MM.1S (cell line): ENCODE results near the gene ADARB2.

Experiments
- DNase-seq: peaks from one replicate; pipeline ENCODE4 v3.0.0-alpha.2; 2015
- H2AFZ ChIP-seq: fragments of 300-600 bp; sonication (generic); 2 replicates; pipeline ENCODE4 v1.6.0; 2016; ENCODE audit warnings: antibody characterized with exemption, low read length
- H3F3A ChIP-seq: fragments of 300-600 bp; sonication (generic); 2 replicates; pipeline ENCODE4 v1.6.1; 2016; ENCODE audit warnings: mild to moderate bottlenecking, antibody characterized with exemption, low read length, moderate library complexity, mixed read lengths; ENCODE audit not compliant: insufficient read depth
- H3K27ac ChIP-seq: fragments of 300-600 bp; sonication (generic); 2 replicates; pipeline ENCODE4 v1.5.1; 2016; ENCODE audit warnings: mild to moderate bottlenecking, low read length
- H3K27me3 ChIP-seq: fragments of 300-600 bp; sonication (generic); replicated peaks from 2 replicates; pipeline ENCODE4 v1.6.0; 2016; ENCODE audit warnings: low read length; ENCODE audit not compliant: insufficient read depth
- H3K36me3 ChIP-seq: fragments of 300-600 bp; sonication (generic); replicated peaks from 2 replicates; pipeline ENCODE4 v1.6.1; 2016; ENCODE audit warnings: mild to moderate bottlenecking, low read length, mixed read lengths; ENCODE audit not compliant: insufficient read depth
- H3K4me1 ChIP-seq: fragments of 300-600 bp; sonication (generic); 2 replicates; pipeline ENCODE4 v1.6.1; 2016; ENCODE audit warnings: low read length, mixed read lengths
- H3K4me2 ChIP-seq: fragments of 300-600 bp; sonication (generic); 2 replicates; pipeline ENCODE4 v1.6.0; 2016; ENCODE audit warnings: low read depth, low read length
- H3K4me3 ChIP-seq: fragments of 300-600 bp; sonication (generic); 2 replicates; pipeline ENCODE4 v1.5.1; 2016; ENCODE audit warnings: low read length, mixed read lengths
- H3K79me2 ChIP-seq: fragments of 300-600 bp; sonication (generic); 2 replicates; pipeline ENCODE4 v1.6.1; 2016; ENCODE audit warnings: mixed run types, low read length, mixed read lengths
- H3K9ac ChIP-seq: fragments of 300-600 bp; sonication (generic); 2 replicates; pipeline ENCODE4 v1.6.1; 2016; ENCODE audit warnings: low read length, mixed read lengths
- H3K9me2 ChIP-seq: fragments of 300-600 bp; sonication (generic); replicated peaks from 2 replicates; pipeline ENCODE4 v1.6.1; 2016; ENCODE audit warnings: mild to moderate bottlenecking, low read length, mixed read lengths; ENCODE audit not compliant: insufficient read depth
- H3K9me3 ChIP-seq: fragments of 300-600 bp; sonication (generic); replicated peaks from 2 replicates; pipeline ENCODE4 v1.6.1; 2016; ENCODE audit warnings: mild to moderate bottlenecking, low read length, mixed read lengths; ENCODE audit not compliant: insufficient read depth
- H4K20me1 ChIP-seq: fragments of 300-600 bp; sonication (generic); 2 replicates; pipeline ENCODE4 v1.6.1; 2016; ENCODE audit warnings: mild to moderate bottlenecking, low read length, moderate library complexity, mixed read lengths; ENCODE audit not compliant: insufficient read depth
- EZH2 ChIP-seq: fragments of 300-600 bp; sonication (generic); optimal IDR thresholded peaks from 2 replicates; pipeline ENCODE3; 2017; ENCODE audit warnings: low read depth, mild to moderate bottlenecking, antibody characterized with exemption, low read length, mixed read lengths
- EZH2phosphoT487 ChIP-seq: fragments of 300-600 bp; sonication (generic); IDR thresholded peaks from 2 replicates; pipeline ENCODE4 v1.6.1; 2018; ENCODE audit warnings: antibody characterized with exemption, low read length
- TF ChIP-seq, protein P1 (sequence below): fragments of 300-600 bp; sonication (generic); IDR thresholded peaks from 2 replicates; pipeline ENCODE4 v1.5.1; 2016; ENCODE audit warnings: antibody characterized with exemption, low read length, mixed read lengths

ADARB2 gene

GRCh38 chr10:1255118-1255517, 482.2 kb downstream of the ADARB2 start:
- H3K4me1 ChIP-seq: no peaks in the 10 kb centered on the region
- no peaks in the 10 kb centered on the region for H3K79me2 ChIP-seq
- no peak overlapping the region for H3K27ac ChIP-seq
- no peaks in the 10 kb centered on the region for H4K20me1 ChIP-seq
- H3K9me2 ChIP-seq: no peaks in the 10 kb centered on the region
- no peaks in the 10 kb centered on the region for H3K9me3 ChIP-seq
- H3K36me3 ChIP-seq: no peaks in the 10 kb centered on the region
- H3K4me3 ChIP-seq: no peak overlapping the region
- DNase-seq: no peak
- TF ChIP-seq, protein P1, sequence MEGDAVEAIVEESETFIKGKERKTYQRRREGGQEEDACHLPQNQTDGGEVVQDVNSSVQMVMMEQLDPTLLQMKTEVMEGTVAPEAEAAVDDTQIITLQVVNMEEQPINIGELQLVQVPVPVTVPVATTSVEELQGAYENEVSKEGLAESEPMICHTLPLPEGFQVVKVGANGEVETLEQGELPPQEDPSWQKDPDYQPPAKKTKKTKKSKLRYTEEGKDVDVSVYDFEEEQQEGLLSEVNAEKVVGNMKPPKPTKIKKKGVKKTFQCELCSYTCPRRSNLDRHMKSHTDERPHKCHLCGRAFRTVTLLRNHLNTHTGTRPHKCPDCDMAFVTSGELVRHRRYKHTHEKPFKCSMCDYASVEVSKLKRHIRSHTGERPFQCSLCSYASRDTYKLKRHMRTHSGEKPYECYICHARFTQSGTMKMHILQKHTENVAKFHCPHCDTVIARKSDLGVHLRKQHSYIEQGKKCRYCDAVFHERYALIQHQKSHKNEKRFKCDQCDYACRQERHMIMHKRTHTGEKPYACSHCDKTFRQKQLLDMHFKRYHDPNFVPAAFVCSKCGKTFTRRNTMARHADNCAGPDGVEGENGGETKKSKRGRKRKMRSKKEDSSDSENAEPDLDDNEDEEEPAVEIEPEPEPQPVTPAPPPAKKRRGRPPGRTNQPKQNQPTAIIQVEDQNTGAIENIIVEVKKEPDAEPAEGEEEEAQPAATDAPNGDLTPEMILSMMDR: no peak
- TF ChIP-seq EZH2phosphoT487 (no peak), EZH2 (no peak)
- no peaks in the 10 kb centered on the region for H3F3A ChIP-seq
- H3K9ac ChIP-seq: no peak overlapping the region
- H2AFZ ChIP-seq: no peak overlapping the region
- no peaks in the 10 kb centered on the region for H3K27me3 ChIP-seq
- H3K4me2 ChIP-seq: no peak overlapping the region

GRCh38 chr10:1253523-1254353, 483.6 kb downstream of the ADARB2 start:
- no peaks in the 10 kb centered on the region for H3K9me2 ChIP-seq
- no peak for DNase-seq
- no peak overlapping the region for H2AFZ ChIP-seq
- no peak overlapping the region for H3K4me2 ChIP-seq
- no peaks in the 10 kb centered on the region for H3K4me1 ChIP-seq
- H3K79me2 ChIP-seq: no peaks in the 10 kb centered on the region
- no peaks in the 10 kb centered on the region for H3K36me3 ChIP-seq
- H3K9me3 ChIP-seq: no peaks in the 10 kb centered on the region
- no peaks in the 10 kb centered on the region for H3F3A ChIP-seq
- H4K20me1 ChIP-seq: no peaks in the 10 kb centered on the region
- H3K27ac ChIP-seq: no peak overlapping the region
- TF ChIP-seq EZH2phosphoT487 (no peak), EZH2 (no peak)
- TF ChIP-seq, protein P1: no peak
- H3K27me3 ChIP-seq: no peaks in the 10 kb centered on the region
- H3K4me3 ChIP-seq: no peak overlapping the region
- no peak overlapping the region for H3K9ac ChIP-seq

GRCh38 chr10:1251769-1252168, 485.6 kb downstream of the ADARB2 start:
- no peaks in the 10 kb centered on the region for H3K9me3 ChIP-seq
- no peaks in the 10 kb centered on the region for H3K79me2 ChIP-seq
- no peak overlapping the region for H3K4me2 ChIP-seq
- H3K9ac ChIP-seq: no peak overlapping the region
- H4K20me1 ChIP-seq: no peaks in the 10 kb centered on the region
- no peak for DNase-seq
- no peaks in the 10 kb centered on the region for H3K4me1 ChIP-seq
- no peak overlapping the region for H3K27ac ChIP-seq
- no peak overlapping the region for H3K4me3 ChIP-seq
- H2AFZ ChIP-seq: no peak overlapping the region
- H3K9me2 ChIP-seq: no peaks in the 10 kb centered on the region
- no peaks in the 10 kb centered on the region for H3F3A ChIP-seq
- no peaks in the 10 kb centered on the region for H3K36me3 ChIP-seq
- TF ChIP-seq, protein P1: no peak
- TF ChIP-seq EZH2 (no peak), EZH2phosphoT487 (no peak)
- H3K27me3 ChIP-seq: no peaks in the 10 kb centered on the region
